Lung (tissue), 12 donors: ENCODE measurements around the gene RCAN3. TPM values are rescaled to one million over a fixed set of nuclear protein-coding genes. Genes with fewer than 3 reads are reported as not detected.
A peak's percentile ranks its signal among the peaks of the same experiment; 100 is the strongest.
"Not testable (repeated sequence)": the region's sequence is repeated elsewhere in the genome, so short reads cannot be mapped to it uniquely, and the experiment has no call there.

Source experiments
- ATAC-seq: fragments of 200-7000 bp; cut with Tn5 transposase; one replicate; pipeline ENCODE4 v1.9.1; 2020; ENCODE audit warnings: moderate number of reproducible peaks; ENCODE audit not compliant: insufficient read depth, low FRiP score
- DNase-seq, 3 donors: peaks; one replicate each; pipeline ENCODE4 v3.0.0-alpha.2; 2013 to 2017
- H3K27ac ChIP-seq, 2 donors: one replicate each; pipeline ENCODE4 v1.5.1; 2013; ENCODE audit warnings: mild to moderate bottlenecking in 2 of 2, moderate library complexity in 2 of 2, control low read depth in 1 of 2, inconsistent platforms in 1 of 2, low read depth in 1 of 2, low read length in 1 of 2
- H3K27me3 ChIP-seq, 3 donors: one replicate each; pipeline ENCODE4 v1.5.1; 2013; ENCODE audit warnings: low read length in 2 of 3; ENCODE audit not compliant: control insufficient read depth in 3 of 3, insufficient read depth in 3 of 3
- H3K36me3 ChIP-seq, 4 donors: one replicate each; pipeline ENCODE4 v1.5.1; 2013; ENCODE audit warnings: low read length in 4 of 4, mild to moderate bottlenecking in 1 of 4, moderate library complexity in 1 of 4; ENCODE audit not compliant: control insufficient read depth in 4 of 4, insufficient read depth in 4 of 4
- H3K4me1 ChIP-seq, 5 donors: one replicate each; pipeline ENCODE4 v1.5.1; 2013; ENCODE audit warnings: low read length in 5 of 5, mild to moderate bottlenecking in 2 of 5, moderate library complexity in 1 of 5; ENCODE audit not compliant: control insufficient read depth in 5 of 5, insufficient read depth in 5 of 5
- H3K4me3 ChIP-seq: one replicate; pipeline ENCODE4 v1.5.1; 2013; ENCODE audit warnings: mild to moderate bottlenecking, control low read depth, moderate library complexity
- H3K9ac ChIP-seq, 2 donors: one replicate each; pipeline ENCODE4 v1.5.1; 2013; ENCODE audit warnings: low read length in 2 of 2, control low read depth in 1 of 2; ENCODE audit not compliant: insufficient read depth in 1 of 2
- H3K9me3 ChIP-seq, 4 donors: one replicate each; pipeline ENCODE4 v1.5.1; 2013; ENCODE audit warnings: low read length in 3 of 4, mild to moderate bottlenecking in 1 of 4, moderate library complexity in 1 of 4; ENCODE audit not compliant: control insufficient read depth in 4 of 4, insufficient read depth in 3 of 4
- CTCF ChIP-seq: IDR thresholded peaks from 2 replicates; pipeline ENCODE4 v1.5.1; 2012; ENCODE audit warnings: mild to moderate bottlenecking; ENCODE audit errors: control extremely low read depth, extremely low read depth
- WGBS, 2 donors: extraction: QIAGEN DNeasy Blood & Tissue Kit; methylation state at CpG; one replicate each; pipeline ENCODE4 v1.1.7; 2013; 5-methylcytosine and 5-hydroxymethylcytosine counted together
- polyA plus RNA-seq, 2 donors: library from polyadenylated mRNA; stranded (reverse); fragments of 200-250 nt; gene quantifications; one replicate each; pipeline ENCODE4 v1.2.1, GENCODE V29; 2013
- total RNA-seq, 2 donors: library from RNA; depleted of rRNA in 1 of 2; stranded (reverse); fragments of >200 nt in 1 of 2; gene quantifications; one replicate each; pipeline ENCODE4 v1.2.1, GENCODE V29; 2014 to 2021
- donor health status: control.
- donor health status: control.
- donor health status: Bipolar disorder and iron deficiency.
- donor health status: healthy.
- donor health status: DM: yes; HTN: yes; CAD: no.

The RCAN3 gene
- total and polyA plus RNA-seq, 4 donors: 5.2 to 21.4 (median 12.8) TPM

- no peaks in the 10 kb centered on the region for H3K36me3 ChIP-seq
- H3K4me1 ChIP-seq: no peaks in the 10 kb centered on the region
- no peaks in the 10 kb centered on the region for H3K27me3 ChIP-seq
- WGBS, 2 donors: 98 to 99% methylated on average over 17 to 18 of the region's 18 CpGs
- no peak overlapping the region for H3K27ac ChIP-seq
- H3K4me3 ChIP-seq: no peak overlapping the region
- ATAC-seq: no peak
- H3K9me3 ChIP-seq: peaks cover 0 to 4% (median 2%) of the 10 kb centered on the region in 4 donors
- no peak for DNase-seq
- TF ChIP-seq CTCF: no peak
- H3K9ac ChIP-seq: no peak overlapping the region
These were observed 12.4 kb upstream of the RCAN3 start for GRCh38 chr1:24490101-24490781.

- Histone ChIP-seq H3K9ac (no peak overlapping the region), H3K4me1 (no peaks in the 10 kb centered on the region), H3K27me3 (no peaks in the 10 kb centered on the region), H3K36me3 (no peaks in the 10 kb centered on the region), H3K4me3 (no peak overlapping the region), H3K9me3 (peaks cover 0 to 4% (median 2%) of the 10 kb centered on the region in 4 donors), H3K27ac (no peak overlapping the region)
- TF ChIP-seq CTCF: no peak
- WGBS, 2 donors: 48 to 65% methylated on average over 15 of the region's 15 CpGs
- no peak for ATAC-seq
- DNase-seq: peak in 2 of 3 donors; percentile 13 to 20
These were observed 10.9 kb upstream of the RCAN3 start for GRCh38 chr1:24491577-24492360.

- H3K4me1 ChIP-seq, H3K27me3 ChIP-seq, H3K9ac ChIP-seq, H3K4me3 ChIP-seq, H3K9me3 ChIP-seq, DNase-seq, H3K36me3 ChIP-seq, H3K27ac ChIP-seq, ATAC-seq: not testable (repeated sequence)
- 89 to 91% methylated on average over 9 of the region's 9 CpGs for WGBS, 2 donors
These were observed 9.7 kb upstream of the RCAN3 start for GRCh38 chr1:24492935-24493334.

GRCh38 chr1:24493785-24494184 is 8.9 kb upstream of the RCAN3 start:
- TF ChIP-seq CTCF: no peak
- Histone ChIP-seq H3K27me3 (peaks cover 0 to 3% (median 0%) of the 10 kb centered on the region in 3 donors), H3K36me3 (no peaks in the 10 kb centered on the region), H3K9ac (no peak overlapping the region), H3K4me3 (no peak overlapping the region), H3K4me1 (no peaks in the 10 kb centered on the region), H3K27ac (no peak overlapping the region), H3K9me3 (peaks cover 0 to 4% (median 2%) of the 10 kb centered on the region in 4 donors)
- DNase-seq (no peak), ATAC-seq (no peak)
- WGBS, 2 donors: 89 to 98% methylated on average over 3 of the region's 3 CpGs
